ENCODE measurements around the gene PHLDA1. TPM values are rescaled to one million over a fixed set of nuclear protein-coding genes. Genes with fewer than 3 reads are reported as not detected.

PHLDA1 gene
- total RNA-seq, 1 experiment from 2014 or later, result 108 TPM

DNA sequence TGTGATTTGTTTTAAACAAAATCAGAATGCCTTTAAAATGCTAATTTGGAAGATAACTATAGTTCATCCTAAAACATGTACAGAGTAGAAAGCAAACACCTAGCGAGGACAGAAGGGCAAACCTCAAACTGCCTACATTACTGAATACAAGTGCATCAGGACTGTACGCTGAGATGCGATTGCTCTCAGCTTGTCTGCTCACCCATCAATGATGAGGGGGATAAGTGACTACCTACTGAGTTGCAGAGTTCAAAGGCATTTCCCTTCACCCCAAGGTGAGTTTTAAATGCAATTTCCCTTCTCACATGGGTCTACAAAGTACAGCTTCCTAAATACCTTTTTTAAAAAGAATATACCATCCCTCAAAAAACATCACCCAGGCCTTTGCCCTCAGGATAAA, 52.9 kb downstream of the PHLDA1 start:
- in situ Hi-C loops (cut with HindIII; ENCODE audit: low pct_unique_long_range_greater_than_20kb, low sequenced_read_pairs), result no loop called here
- DNase-seq (ENCODE audit: low read depth, low spot score), result no peak

DNA sequence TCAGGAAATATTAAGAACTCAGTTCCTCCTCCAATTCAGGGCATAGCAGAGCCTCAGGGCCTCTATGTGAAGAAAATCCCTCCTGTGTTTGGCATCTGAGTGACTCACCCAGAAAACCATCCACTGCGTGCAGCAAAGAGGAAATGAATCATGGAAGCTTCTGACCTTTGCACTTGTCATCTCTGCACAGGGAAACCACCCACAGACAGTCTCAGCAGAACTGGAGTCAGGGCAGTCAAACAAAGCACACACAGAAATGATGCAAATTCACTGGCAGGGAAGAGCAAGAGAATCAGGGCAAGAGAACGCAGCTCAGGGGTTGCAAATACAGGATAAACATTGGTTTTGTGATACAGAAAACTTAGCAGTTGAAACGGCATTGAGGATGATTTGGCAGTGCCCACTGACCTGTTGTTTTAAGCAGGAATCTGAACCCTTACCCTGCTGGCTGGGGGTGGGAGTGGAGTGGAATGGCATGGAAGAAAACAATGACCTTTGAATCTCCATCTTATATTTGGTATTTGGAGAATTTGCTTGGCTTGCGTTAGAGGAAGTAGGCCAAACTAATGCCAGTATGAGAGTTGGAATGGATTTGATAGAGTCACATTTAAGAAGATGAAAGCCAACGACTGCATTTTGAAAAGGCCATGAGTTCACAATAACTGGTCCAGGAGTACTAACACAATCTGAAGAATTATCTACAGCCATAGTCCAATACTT, 53.5 kb downstream of the PHLDA1 start:
- in situ Hi-C loops (cut with HindIII; ENCODE audit: low pct_unique_long_range_greater_than_20kb, low sequenced_read_pairs), result no loop called here
- peak; percentile 99 for DNase-seq (ENCODE audit: low read depth, low spot score)

DNA sequence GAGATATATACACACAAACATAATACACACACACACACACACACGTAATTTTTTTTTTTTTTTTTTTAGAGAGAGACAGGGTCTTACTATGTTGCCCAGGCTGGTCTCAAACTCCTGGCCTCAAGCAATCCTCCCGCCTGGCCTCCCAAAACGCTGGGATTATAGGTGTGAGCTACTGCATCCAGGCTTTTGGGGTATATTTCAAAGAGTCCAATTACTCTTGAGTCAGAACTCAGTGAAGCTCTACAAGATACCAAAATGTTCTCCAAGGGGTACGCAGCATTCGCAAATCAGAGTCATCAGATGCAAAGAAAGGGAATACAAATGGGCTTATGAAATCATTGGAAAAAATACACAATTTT, 54.0 kb downstream of the PHLDA1 start:
- in situ Hi-C loops (cut with HindIII; ENCODE audit: low pct_unique_long_range_greater_than_20kb, low sequenced_read_pairs), result no loop called here
- DNase-seq (ENCODE audit: low read depth, low spot score), result no peak

DNA sequence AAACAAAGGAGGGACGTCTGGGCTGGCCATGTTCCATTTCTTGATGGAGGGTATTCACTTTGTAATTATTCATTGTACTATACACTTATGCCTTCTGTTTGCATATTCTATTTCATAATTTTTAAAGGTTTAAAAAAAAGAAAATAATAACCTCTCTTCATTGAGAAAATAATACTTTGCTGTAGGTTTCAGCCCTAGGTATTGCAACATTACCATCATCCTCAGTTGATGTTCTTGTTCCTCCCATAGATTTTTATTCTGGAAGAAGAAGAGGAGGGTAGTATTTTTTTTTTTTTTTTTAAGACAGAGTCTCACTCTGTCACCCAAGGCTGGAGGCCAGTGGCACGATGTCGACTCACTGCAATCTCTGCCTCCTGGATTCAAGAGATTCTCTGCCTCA, 54.7 kb downstream of the PHLDA1 start:
- DNase-seq (ENCODE audit: low read depth, low spot score), result no peak
- in situ Hi-C loops (cut with HindIII; ENCODE audit: low pct_unique_long_range_greater_than_20kb, low sequenced_read_pairs), result no loop called here

DNA sequence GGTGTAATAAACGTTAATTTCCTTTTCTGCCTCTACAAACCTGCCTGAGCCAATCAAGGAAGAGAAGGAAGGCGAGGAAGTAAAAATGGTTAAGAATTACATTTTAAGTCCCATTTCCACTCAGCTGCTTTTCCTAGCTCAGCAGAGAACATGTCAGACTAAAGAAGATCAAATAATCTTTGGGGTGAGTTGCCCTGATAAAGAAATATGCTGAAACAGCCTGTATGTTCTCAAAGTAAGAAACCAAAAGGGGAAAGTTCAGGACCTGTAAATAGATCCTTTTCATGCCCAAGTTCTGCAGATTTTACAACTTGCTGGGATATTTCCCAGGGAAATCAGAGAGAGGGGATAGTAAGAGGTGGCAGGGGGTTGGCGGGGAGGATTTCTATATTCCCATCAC, 55.5 kb downstream of the PHLDA1 start:
- DNase-seq (ENCODE audit: low read depth, low spot score), result no peak
- in situ Hi-C loops (cut with HindIII; ENCODE audit: low pct_unique_long_range_greater_than_20kb, low sequenced_read_pairs), result no loop called here

DNA sequence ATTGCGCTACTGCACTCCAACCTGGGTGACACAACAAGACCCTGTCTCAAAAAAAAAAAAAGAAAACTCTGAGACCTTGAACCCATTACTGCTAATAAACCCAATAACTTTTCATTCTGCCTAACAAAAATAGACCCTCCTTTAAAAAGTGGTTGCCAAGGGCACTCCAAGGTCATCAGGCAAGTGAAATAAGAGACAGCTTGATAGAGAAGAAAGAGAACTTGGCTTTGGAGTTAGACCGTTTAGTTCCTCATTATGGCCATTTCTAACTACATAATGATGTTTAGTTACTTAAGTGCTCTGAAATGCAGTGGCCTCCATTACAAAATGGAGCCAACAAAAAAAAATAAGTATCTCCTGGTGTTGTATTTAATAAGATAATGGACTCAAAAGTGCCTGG, 55.9 kb downstream of the PHLDA1 start:
- DNase-seq (ENCODE audit: low read depth, low spot score), result no peak
- in situ Hi-C loops (cut with HindIII; ENCODE audit: low pct_unique_long_range_greater_than_20kb, low sequenced_read_pairs), result no loop called here

Other genes with a start within 250 kb of the PHLDA1 start
- gene NAP1L1, start 52.9 kb upstream of the PHLDA1 start, total RNA-seq (2014; rRNA removed; shearing (Covaris generic)), result 255 and 261 TPM in 2 replicates

All from SK-MEL-5 (cell line).